GM18951 (cell line): Measurements from ENCODE around the gene PTPRT.

Source experiments
- POLR2A ChIP-seq: IDR thresholded peaks from 4 replicates; pipeline ENCODE4 v1.6.1; 2011; ENCODE audit warnings: mild to moderate bottlenecking; ENCODE audit not compliant: insufficient read length, insufficient read depth; ENCODE audit errors: extremely low read depth
- in situ Hi-C: fragments of 300-500 bp; cut with MboI; formaldehyde crosslinking; loops from one replicate; pipeline ENCODE4 v1.12.0; 2022; ENCODE audit warnings: low sequenced_read_pairs, mixed read lengths, inconsistent platforms; ENCODE audit not compliant: unreplicated experiment

Gene PTPRT

DNA sequence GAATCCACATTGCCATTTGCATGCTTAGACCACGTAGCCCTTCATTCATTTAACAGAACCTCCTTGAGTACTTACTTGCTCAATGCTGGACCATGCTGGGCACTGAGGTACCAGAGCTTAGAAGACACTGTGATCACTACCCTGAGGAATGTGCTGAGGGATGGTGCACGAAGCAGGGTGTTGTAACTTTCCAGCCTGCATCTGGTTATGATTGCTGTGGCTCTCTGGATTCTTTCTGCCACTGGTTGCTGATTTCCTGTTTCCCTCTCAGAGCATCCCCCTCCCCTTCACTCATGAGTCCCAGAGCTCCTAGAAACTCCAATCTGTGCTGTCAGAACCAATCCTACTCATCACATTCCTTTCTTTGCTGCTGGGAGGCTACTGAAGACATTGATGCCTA, 537.4 kb downstream of the PTPRT start:
- in situ Hi-C loops, result no loop called here
- TF ChIP-seq POLR2A, result no peak

DNA sequence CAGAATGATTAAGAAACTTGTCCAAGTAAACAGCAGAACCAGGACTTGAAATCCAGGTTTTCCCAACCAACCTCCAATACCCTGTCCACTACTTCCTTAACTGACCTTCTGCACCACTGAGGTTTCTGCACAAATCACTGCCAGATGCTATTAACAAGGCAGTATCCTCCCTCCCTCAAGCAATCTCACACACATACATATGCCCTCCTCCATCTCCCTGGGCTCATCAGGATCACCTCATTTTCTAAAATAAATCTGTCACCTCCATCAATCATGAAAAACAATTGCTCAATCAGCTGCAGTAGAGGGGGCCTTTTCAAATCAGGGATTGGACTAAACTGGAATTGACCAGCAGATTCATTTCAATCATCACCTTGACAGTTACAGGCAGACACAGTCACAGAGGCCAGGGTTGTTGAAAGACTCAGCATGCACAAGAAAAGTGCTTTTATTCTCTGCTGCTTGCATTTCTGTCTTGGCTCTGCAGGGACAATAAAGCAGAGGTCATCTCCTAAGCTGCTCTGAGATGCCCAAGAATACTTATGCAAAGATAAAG, 539.4 kb downstream of the PTPRT start:
- TF ChIP-seq POLR2A, result no peak

DNA sequence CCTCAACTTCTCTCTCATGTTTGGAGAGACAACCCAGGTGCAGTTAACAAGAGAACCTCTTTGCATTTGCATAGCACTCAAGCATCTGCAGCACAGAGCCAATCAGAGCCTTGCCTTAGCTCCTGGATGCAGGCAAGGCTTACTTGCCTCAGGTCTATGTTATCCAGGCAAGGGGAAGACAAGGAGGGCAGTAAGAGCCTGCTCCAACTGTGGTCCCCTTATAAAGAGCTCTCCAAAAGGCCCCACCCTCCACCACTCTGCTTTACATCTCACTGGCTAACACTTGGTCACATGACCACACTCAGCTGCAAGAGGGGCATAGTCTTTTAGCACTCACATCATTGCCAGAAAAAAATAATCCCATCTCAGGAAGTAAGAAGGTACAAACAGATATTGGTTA, 540.0 kb downstream of the PTPRT start:
- no peak for TF ChIP-seq POLR2A
- in situ Hi-C loops, result no loop called here

More for the DNA sequence above, 539.4 kb downstream of the PTPRT start:
- in situ Hi-C loops, result no loop called here

DNA sequence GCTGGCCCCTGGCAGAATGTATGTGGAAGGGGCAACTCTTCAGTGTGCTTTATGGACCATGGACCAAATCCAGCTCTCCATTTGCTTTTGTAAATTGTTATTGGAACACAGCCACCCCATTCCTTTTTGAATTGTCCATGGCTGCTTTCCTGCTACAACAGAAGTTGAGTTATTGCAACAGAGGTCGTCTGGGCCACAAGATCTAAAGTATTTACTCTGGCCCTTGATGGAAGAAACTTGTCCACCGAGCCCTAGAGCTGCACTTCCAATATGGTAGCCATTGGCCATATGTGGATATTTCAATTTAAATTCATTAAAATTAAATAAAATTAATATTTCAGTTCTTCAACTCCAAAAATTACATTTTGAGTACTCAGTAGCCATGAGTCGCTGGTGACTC, 543.5 kb downstream of the PTPRT start:
- in situ Hi-C loops, result no loop called here
- TF ChIP-seq POLR2A, result no peak

DNA sequence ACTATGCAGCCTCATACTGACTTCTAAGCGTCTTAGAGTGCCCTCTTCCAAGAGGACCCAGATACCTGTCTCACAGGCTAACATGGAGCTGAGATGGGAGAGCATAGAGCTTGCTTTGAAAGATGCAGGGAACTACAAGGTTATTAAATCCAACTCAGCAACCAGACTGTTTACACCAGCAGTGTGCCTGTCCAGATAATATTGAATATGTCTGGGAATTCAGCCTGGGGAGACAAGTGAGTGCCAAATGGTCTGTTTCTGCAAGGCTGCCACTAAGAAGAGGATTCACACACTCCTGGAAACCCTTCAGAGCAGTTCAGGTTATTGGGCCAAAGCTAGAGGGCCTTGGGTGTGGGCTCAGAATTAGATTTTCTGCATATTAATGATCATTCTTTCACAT, 547.8 kb downstream of the PTPRT start:
- in situ Hi-C loops, result no loop called here
- no peak for TF ChIP-seq POLR2A

DNA sequence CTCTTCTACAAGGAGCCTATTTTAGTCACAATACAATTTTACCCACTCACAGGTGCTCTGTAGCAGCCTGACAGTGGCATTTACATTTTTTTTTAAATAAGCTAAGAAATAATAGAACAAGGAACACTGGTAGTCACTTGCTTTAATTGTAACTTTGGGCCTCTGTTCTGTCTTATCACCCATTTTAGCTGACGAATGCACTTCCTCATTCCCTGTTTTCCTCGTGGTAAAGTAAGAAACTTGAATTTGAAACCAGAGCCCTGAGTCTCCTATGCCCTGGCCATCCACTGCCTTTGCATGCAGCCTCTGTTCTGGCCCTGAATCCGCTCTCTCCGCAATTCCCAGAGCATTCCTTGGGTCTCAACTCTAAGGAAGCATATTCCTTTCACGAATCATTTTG, 550.6 kb downstream of the PTPRT start:
- no peak for TF ChIP-seq POLR2A
- in situ Hi-C loops, result no loop called here

DNA sequence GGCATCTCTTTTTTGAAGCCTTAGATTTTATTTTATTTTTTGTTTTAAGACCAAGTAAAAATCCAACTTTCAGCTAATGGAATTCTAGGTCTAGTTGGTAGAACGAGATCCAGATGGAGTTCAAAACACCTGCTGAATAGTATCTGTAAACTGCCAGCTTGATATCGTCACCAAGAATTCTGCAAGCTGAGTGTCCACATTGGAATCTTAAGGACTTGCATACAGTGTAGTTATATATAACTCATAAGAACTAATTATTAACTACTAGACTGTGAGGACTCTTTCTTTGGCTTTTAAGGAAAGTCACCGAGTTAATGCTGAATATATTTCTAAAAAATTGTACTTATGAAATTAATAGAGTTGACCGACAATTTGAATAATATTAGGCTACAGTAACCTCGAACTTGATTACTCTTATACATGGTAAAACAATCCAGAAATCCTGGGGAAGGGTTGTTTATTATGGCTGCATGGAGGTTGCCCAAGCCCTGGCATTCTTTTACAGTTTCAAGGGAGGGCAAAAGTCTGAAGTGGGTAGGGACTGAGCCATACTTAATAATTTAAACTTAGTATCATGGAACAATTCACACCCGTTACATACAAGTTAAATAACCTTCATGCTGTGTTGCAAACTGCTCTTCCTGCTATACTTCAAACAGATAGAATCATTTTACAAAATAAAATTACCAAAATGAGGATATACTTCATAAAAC, 553.9 kb downstream of the PTPRT start:
- no peak for TF ChIP-seq POLR2A
- in situ Hi-C loops, result no loop called here

DNA sequence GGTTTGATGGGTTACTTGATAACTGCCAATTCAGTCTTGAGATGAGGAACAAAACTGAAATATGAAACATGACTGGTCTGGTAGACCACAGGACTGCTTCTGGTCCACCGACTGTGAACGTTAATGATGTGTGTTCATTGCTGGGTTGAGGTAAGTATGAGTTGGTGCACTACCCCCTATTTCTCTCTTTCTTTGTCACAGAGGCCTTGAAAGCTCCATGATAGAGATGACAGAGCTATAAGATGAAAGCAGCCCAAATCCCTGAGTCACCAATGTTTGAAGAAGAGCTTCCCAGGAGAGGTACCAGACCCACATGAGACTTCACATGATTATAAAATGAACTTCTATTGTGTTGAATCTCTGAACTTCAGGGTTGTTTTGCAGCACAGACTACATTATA, 555.5 kb downstream of the PTPRT start:
- in situ Hi-C loops, result no loop called here
- TF ChIP-seq POLR2A, result no peak

DNA sequence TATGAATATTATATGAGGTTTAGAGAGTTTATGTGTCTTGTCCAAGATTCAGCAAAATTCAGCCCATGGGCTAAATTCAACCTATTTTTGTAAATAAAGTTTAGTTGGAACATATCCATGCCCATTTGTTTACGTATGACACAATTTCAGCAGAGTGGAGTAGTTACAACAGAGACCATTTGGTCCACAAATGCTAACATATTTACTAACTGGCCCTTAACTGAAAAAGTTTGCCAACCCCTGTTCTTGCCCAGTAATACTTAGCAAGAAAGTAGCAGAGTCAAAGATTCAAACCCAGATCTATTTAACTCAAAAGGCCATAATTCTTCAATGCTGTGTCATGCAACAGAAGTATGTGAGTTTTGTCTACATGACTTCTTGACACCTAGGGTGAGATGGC, 561.0 kb downstream of the PTPRT start:
- TF ChIP-seq POLR2A, result no peak
- in situ Hi-C loops, result no loop called here

DNA sequence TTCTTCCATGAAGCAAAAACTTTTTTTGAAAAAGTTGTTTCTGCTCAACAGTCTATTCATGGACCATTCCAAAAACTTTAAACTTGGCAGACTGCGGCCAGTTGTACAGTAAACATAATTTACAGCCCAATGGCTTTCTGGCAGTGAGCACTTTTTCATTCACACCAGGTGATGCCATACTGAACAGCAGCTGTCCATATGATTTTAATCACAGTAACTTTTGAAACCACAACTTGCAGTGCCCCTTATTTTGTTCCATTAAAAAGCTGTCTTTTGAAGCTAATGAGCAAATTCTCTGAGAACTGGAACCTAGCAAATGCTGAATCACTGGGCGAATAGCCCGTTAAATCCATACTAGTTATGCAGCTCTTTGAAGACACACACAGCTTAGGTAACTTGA, 576.6 kb downstream of the PTPRT start:
- in situ Hi-C loops, result no loop called here
- no peak for TF ChIP-seq POLR2A

DNA sequence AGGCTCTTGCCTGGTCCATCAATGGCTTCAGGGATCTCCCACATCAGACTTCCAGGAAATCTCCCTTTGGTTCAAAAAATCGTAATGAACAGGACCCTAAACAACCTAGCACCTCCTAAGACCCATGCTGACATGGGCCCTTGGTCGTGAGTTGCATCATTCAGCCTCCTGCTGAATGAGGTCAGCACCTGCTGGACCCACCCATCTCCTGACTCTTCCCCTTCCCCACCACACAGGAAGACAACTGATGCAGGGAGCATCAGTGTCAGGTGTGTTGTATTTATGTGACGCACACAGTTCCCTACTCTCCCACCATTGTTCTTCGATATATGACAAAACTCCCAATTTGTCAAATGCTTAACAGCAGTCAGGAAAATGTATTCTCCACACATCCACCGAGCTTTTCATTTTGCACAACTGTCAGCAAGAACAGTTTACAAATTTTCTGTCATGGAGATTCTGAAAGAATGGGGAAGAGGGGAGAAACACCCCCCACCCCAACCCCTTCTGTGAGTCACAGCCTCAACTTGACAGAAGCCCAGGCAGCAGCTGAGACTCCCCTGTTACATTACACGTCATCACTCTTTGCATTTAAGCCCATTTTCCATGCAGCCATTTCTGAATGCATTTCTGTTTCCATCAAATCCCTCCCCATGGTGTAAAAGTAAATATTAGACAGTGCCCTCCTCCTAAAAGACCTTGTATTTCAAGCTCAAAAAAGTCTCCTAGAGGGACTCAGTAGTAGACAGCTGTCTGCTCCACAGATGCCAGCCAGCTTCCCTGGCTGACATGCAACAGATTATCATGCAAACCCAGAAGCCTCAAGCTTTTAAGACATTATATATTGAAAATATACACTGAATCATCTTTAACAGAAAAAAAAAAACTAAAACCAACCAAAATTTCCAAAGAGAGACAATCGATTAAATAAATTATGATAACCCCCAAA, 577.5 kb downstream of the PTPRT start:
- in situ Hi-C loops, result no loop called here
- TF ChIP-seq POLR2A, result no peak

DNA sequence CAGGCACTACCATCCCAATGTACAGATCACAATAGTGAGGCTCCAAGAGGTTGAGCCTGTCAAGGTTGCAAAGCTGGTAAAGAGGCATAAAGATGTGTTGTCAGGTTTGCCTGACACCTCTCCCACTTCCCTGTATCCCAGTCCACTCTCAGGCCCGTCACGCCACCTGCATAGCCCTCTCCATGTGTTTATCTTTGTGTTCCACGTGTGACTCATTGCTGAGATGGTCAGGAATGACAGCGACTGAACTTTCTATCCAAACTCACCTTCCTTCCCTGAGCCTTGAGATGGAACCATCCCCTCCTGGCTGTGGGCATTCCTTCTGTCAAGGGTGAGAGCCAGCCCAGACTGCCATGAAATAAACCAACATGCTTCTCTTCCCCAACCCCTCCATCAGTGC, 578.3 kb downstream of the PTPRT start:
- in situ Hi-C loops, result no loop called here

DNA sequence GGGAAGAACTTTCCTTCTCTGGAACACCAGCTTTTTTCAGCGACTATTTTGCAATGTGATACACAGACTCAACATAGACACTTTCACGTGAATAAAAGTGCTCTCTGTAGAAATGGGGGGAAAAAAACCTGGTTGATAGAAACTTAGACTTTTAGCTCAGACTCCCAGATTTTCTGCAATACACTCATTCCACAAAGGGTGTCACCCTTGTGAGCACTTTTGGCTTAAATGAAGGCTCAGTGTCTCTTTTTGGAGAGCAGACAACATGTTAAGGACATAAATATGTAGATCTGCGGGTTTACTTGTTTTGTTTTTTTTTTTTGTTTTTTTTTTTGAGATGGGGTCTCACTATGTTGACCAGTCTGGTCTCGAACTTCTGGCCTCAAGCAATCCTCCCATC, 579.6 kb downstream of the PTPRT start:
- no peak for TF ChIP-seq POLR2A
- in situ Hi-C loops, result no loop called here

More for the DNA sequence above, 578.3 kb downstream of the PTPRT start:
- no peak for TF ChIP-seq POLR2A
